Mammary epithelial cell (primary cell): ENCODE measurements around the gene PRR7.

Experiments used
- CTCF ChIP-seq, 2 donors: IDR thresholded peaks in 1 of 2; conservative IDR thresholded peaks in 1 of 2; 2 replicates each; pipeline ENCODE4 v1.5.1; 2011 to 2012; ENCODE audit warnings: inconsistent platforms in 2 of 2, low read length in 2 of 2, mild to moderate bottlenecking in 2 of 2, control low read depth in 1 of 2, low read depth in 1 of 2; ENCODE audit not compliant: insufficient read depth in 1 of 2; ENCODE audit errors: extremely low read depth in 1 of 2
- EZH2 ChIP-seq: IDR thresholded peaks from 2 replicates; pipeline ENCODE4 v1.6.1; 2012; ENCODE audit warnings: low read length, inconsistent platforms, borderline replicate concordance

- TF ChIP-seq CTCF (conservative IDR thresholded peaks at IDR 0.05 in 1 of 2, IDR thresholded peaks at IDR 0.05 in 1 of 2; ENCODE audit: extremely low read depth in 1 of 2, insufficient read depth in 1 of 2, low read depth in 1 of 2, low read length in 2 of 2): no peak
- no peak for TF ChIP-seq EZH2
Measured at GRCh38 chr5:177437623-177438022, 9.0 kb upstream of the PRR7 start.
